A549 (cell line): ENCODE results near the gene NFASC. TPM values are rescaled to one million over a fixed set of nuclear protein-coding genes. Genes with fewer than 3 reads are reported as not detected.

Source experiments
- ATAC-seq, 2 experiments: fragments of 200-7000 bp in 1 of 2; fragments of >200 bp in 1 of 2; cut with Nextera tagmentation in 1 of 2; cut with Tn5 transposase in 1 of 2; 3 replicates each; pipeline versions ENCODE4 v1.8.0 to v1.9.1; 2018 to 2020; ENCODE audit warnings: mild to moderate bottlenecking in 1 of 2, moderate library complexity in 1 of 2
- CTCF ChIA-PET: fragments of 300-600 bp; sonication (Branson Sonifier 250); formaldehyde crosslinking; extraction: SDS; loops from one replicate; lab custom pipeline; 2021; ENCODE audit warnings: antibody characterized with exemption, inconsistent platforms; lab: Yijun Ruan, JAX
- POLR2A ChIA-PET: fragments of 350-600 bp; formaldehyde crosslinking; extraction: SDS; loops from one replicate; lab custom pipeline; 2021; ENCODE audit warnings: antibody characterized with exemption, inconsistent platforms; lab: Yijun Ruan, JAX
- DNase-seq, 2 experiments: peaks; one replicate each; pipeline versions ENCODE4 v3.0.0 to v3.0.0-alpha.2; 2011 to 2016; ENCODE audit warnings: low read depth in 1 of 2, low spot score in 1 of 2
- FAIRE-seq: peaks from 2 replicates; lab custom pipeline; 2011; peaks lifted over from hg19 to GRCh38; lab: Jason Lieb, UNC
- H3K27ac ChIP-seq, 2 experiments: fragments of >200 bp; sonication (Bioruptor Twin); formaldehyde crosslinking; 3 replicates each; pipeline ENCODE4 v1.5.1; 2016 to 2017
- H3K4me1 ChIP-seq: fragments of >200 bp; sonication (Bioruptor Twin); formaldehyde crosslinking; 3 replicates; pipeline ENCODE4 v1.6.1; 2016
- H3K4me2 ChIP-seq: fragments of >200 bp; sonication (Bioruptor Twin); formaldehyde crosslinking; 3 replicates; pipeline ENCODE4 v1.6.1; 2016
- H3K4me3 ChIP-seq: fragments of >200 bp; sonication (Bioruptor Twin); formaldehyde crosslinking; 3 replicates; pipeline ENCODE4 v1.5.1; 2016
- H3K9me3 ChIP-seq: fragments of >200 bp; sonication (Bioruptor Twin); formaldehyde crosslinking; 3 replicates; pipeline ENCODE4 v1.6.1; 2016
- BCL3 ChIP-seq: fragments of >200 bp; sonication (Bioruptor Twin); formaldehyde crosslinking; IDR thresholded peaks from 3 replicates; pipeline ENCODE4 v1.6.1; 2016
- CBX2 ChIP-seq: fragments of 200-600 bp; sonication (generic); IDR thresholded peaks from 2 replicates; pipeline ENCODE4 v1.6.1; 2016; ENCODE audit warnings: low read depth, mild to moderate bottlenecking, borderline replicate concordance
- CEBPB ChIP-seq, 2 experiments: fragments of >200 bp in 1 of 2; sonication (Bioruptor Twin) in 1 of 2; formaldehyde crosslinking in 1 of 2; IDR thresholded peaks; 2 replicates each; pipeline ENCODE4 v1.6.1; 2012 to 2016
- CHD2 ChIP-seq: fragments of 150-350 bp; IDR thresholded peaks from 2 replicates; pipeline ENCODE4 v1.6.1; 2014; ENCODE audit warnings: low read length; ENCODE audit not compliant: partially characterized antibody
- CHD4 ChIP-seq: fragments of 200-600 bp; sonication (generic); IDR thresholded peaks from 2 replicates; pipeline ENCODE4 v1.6.1; 2016; ENCODE audit warnings: antibody characterized with exemption, mild to moderate bottlenecking, borderline replicate concordance
- EHF ChIP-seq: fragments of 250-450 bp; sonication (Bioruptor Pico); IDR thresholded peaks from 2 replicates; pipeline ENCODE4 v1.5.0; 2020; ENCODE audit warnings: mild to moderate bottlenecking
- ELK1 ChIP-seq: fragments of 150-350 bp; IDR thresholded peaks from 2 replicates; pipeline ENCODE4 v1.6.1; 2014; ENCODE audit warnings: low read depth, mild to moderate bottlenecking, low read length
- ESRRA ChIP-seq: fragments of 150-350 bp; IDR thresholded peaks from 2 replicates; pipeline ENCODE4 v1.6.1; 2014; ENCODE audit warnings: mild to moderate bottlenecking, low read length, borderline replicate concordance
- HDAC2 ChIP-seq: fragments of 200-600 bp; sonication (generic); IDR thresholded peaks from 2 replicates; pipeline ENCODE4 v1.6.1; 2016
- HES2 ChIP-seq: fragments of >200 bp; sonication (Bioruptor Twin); formaldehyde crosslinking; IDR thresholded peaks from 2 replicates; pipeline ENCODE4 v1.6.1; 2016
- HEYL ChIP-seq: fragments of 250-450 bp; sonication (Bioruptor Pico); IDR thresholded peaks from 2 replicates; pipeline ENCODE4 v1.8.0; 2021; ENCODE audit warnings: mild to moderate bottlenecking, moderate library complexity
- HOXA7 ChIP-seq: fragments of 250-450 bp; sonication (Bioruptor Pico); IDR thresholded peaks from 2 replicates; pipeline ENCODE4 v1.5.0; 2020; ENCODE audit warnings: mild to moderate bottlenecking, moderate library complexity
- HOXB13 ChIP-seq: fragments of 250-450 bp; sonication (Bioruptor Pico); IDR thresholded peaks from 2 replicates; pipeline ENCODE4 v1.5.0; 2020; ENCODE audit warnings: low read depth, mild to moderate bottlenecking, moderate library complexity
- HOXB5 ChIP-seq: fragments of 250-450 bp; sonication (Bioruptor Pico); IDR thresholded peaks from 2 replicates; pipeline ENCODE4 v1.5.0; 2020; ENCODE audit warnings: mild to moderate bottlenecking, moderate library complexity
- KDM5A ChIP-seq: fragments of 200-600 bp; sonication (generic); IDR thresholded peaks from 2 replicates; pipeline ENCODE4 v1.6.1; 2016; ENCODE audit warnings: antibody characterized with exemption, mild to moderate bottlenecking
- MAFK ChIP-seq: fragments of 450-650 bp; IDR thresholded peaks from 2 replicates; pipeline ENCODE4 v1.6.1; 2014; ENCODE audit not compliant: partially characterized antibody
- MAZ ChIP-seq: fragments of 150-350 bp; IDR thresholded peaks from 2 replicates; pipeline ENCODE4 v1.6.1; 2014; ENCODE audit warnings: antibody characterized with exemption, low read depth, low read length, borderline replicate concordance
- MYC ChIP-seq: IDR thresholded peaks from 2 replicates; pipeline ENCODE4 v1.6.1; 2012; ENCODE audit warnings: mild to moderate bottlenecking, inconsistent platforms, low read length, improper control_type of control experiment, borderline replicate concordance
- NFE2L2 ChIP-seq: fragments of 150-350 bp; conservative IDR thresholded peaks from 2 replicates; pipeline ENCODE4 v1.6.1; 2014; ENCODE audit warnings: low read length
- PBX3 ChIP-seq: IDR thresholded peaks from 2 replicates; pipeline ENCODE4 v1.6.1; 2012
- RARB ChIP-seq: fragments of 250-450 bp; sonication (Bioruptor Pico); IDR thresholded peaks from 2 replicates; pipeline ENCODE4 v1.8.0; 2021; ENCODE audit warnings: mild to moderate bottlenecking, moderate library complexity
- RNF2 ChIP-seq: fragments of 200-600 bp; sonication (generic); IDR thresholded peaks from 2 replicates; pipeline ENCODE4 v1.6.1; 2016; ENCODE audit warnings: low read depth, mild to moderate bottlenecking, antibody characterized with exemption, moderate library complexity, borderline replicate concordance
- ZFP36 ChIP-seq: fragments of 450-650 bp; IDR thresholded peaks from 2 replicates; pipeline ENCODE4 v1.6.1; 2014; ENCODE audit warnings: borderline replicate concordance; ENCODE audit not compliant: partially characterized antibody
- WGBS: methylation state at CpG from one replicate; pipeline ENCODE4 v1.1.6; 2017; ENCODE audit errors: missing lambda C conversion rate; 5-methylcytosine and 5-hydroxymethylcytosine counted together
- polyA plus RNA-seq, 4 experiments: library from polyadenylated mRNA; depleted of rRNA in 3 of 4; stranded (reverse); fragments of >200 nt; fragmentation: RNase III in 1 of 4; extraction: RNeasy Plus Mini Kit Qiagen cat#74134 plus additional on column Dnase treatment in 1 of 4; gene quantifications; 2 replicates in 3 of 4; 3 replicates in 1 of 4; pipeline ENCODE4 v1.2.3, GENCODE V29; 2011 to 2017

Gene NFASC
- polyA plus RNA-seq, 2 of the 4 experiments (the other 2 are of a cell fraction), result 0.27 to 0.39 TPM

GRCh38 chr1:204967451-204967850 lies 96.8 kb downstream of the NFASC start:
- Histone ChIP-seq H3K9me3 (no peaks in the 10 kb centered on the region), H3K27ac (no peak overlapping the region), H3K4me2 (no peak overlapping the region), H3K4me3 (no peak overlapping the region), H3K4me1 (peaks cover 9% of the 10 kb centered on the region)
- FAIRE-seq, result no peak
- POLR2A ChIA-PET, result no interaction called here
- DNase-seq, result no peak
- no peak for TF ChIP-seq EHF (CRISPR knock-in tag)
- TF ChIP-seq RARB (CRISPR knock-in tag), result no peak
- TF ChIP-seq CHD2, result no peak
- no peak for TF ChIP-seq CEBPB (IDR thresholded peaks at IDR 0.05)
- TF ChIP-seq ELK1, result no peak
- TF ChIP-seq HOXB5 (CRISPR knock-in tag), result no peak
- TF ChIP-seq HDAC2, result no peak
- no peak for TF ChIP-seq HOXA7 (CRISPR knock-in tag)
- TF ChIP-seq RNF2, result no peak
- TF ChIP-seq CBX2, result no peak
- no peak for TF ChIP-seq BCL3
- no peak for ATAC-seq
- CTCF ChIA-PET, result interaction anchor here (1.1 to 4.9 kb wide), 8 partner anchors 8 to 358 kb away, joined by 3 to 43 read pairs (median 8); no protein-coding TSS in a partner anchor
- WGBS, result 33% methylated on average over 6 of the region's 6 CpGs

- no peak for DNase-seq
- CTCF ChIA-PET, result interaction anchor here (0.9 to 4.9 kb wide), 8 partner anchors 8 to 357 kb away, joined by 3 to 43 read pairs (median 6); no protein-coding TSS in a partner anchor
- Histone ChIP-seq H3K4me2 (no peak overlapping the region), H3K4me1 (peaks cover 12% of the 10 kb centered on the region), H3K27ac (no peak overlapping the region), H3K4me3 (no peak overlapping the region)
- TF ChIP-seq CHD4, result no peak
- TF ChIP-seq ZFP36, result no peak
- TF ChIP-seq HOXB5 (CRISPR knock-in tag), result no peak
- TF ChIP-seq MAZ, result no peak
- TF ChIP-seq MAFK, result no peak
- no peak for TF ChIP-seq CEBPB (IDR thresholded peaks at IDR 0.05)
- TF ChIP-seq, all 56 proteins: peak for 0
- FAIRE-seq (no peak), ATAC-seq (no peak)
- 63% methylated on average over 7 of the region's 10 CpGs for WGBS
- H3K9me3 ChIP-seq, result no peaks in the 10 kb centered on the region
- POLR2A ChIA-PET, result no interaction called here
These were observed 97.5 kb downstream of the NFASC start for GRCh38 chr1:204968135-204968534.

- Histone ChIP-seq H3K4me3 (no peak overlapping the region), H3K4me2 (no peak overlapping the region), H3K27ac (no peak overlapping the region), H3K4me1 (peaks cover 12% of the 10 kb centered on the region), H3K9me3 (no peaks in the 10 kb centered on the region)
- DNase-seq (no peak), FAIRE-seq (no peak), ATAC-seq (no peak)
- ChIA-PET POLR2A (no interaction called here), CTCF (interaction anchor here (0.9 to 4.9 kb wide), 4 partner anchors 12 to 162 kb away, joined by 3 to 22 read pairs (median 10); no protein-coding TSS in a partner anchor)
- 65% methylated on average over 16 of the region's 16 CpGs for WGBS
- TF ChIP-seq PBX3, result no peak
- TF ChIP-seq HEYL, result no peak
- no peak for TF ChIP-seq KDM5A
- no peak for TF ChIP-seq ELK1
- TF ChIP-seq ESRRA, result no peak
- no peak for TF ChIP-seq CEBPB (IDR thresholded peaks at IDR 0.05)
- TF ChIP-seq HES2, result no peak
- no peak for TF ChIP-seq NFE2L2
- TF ChIP-seq MYC, result no peak
- no peak for TF ChIP-seq HOXB13 (CRISPR knock-in tag)
- no peak for TF ChIP-seq BCL3
These were observed 98.3 kb downstream of the NFASC start for GRCh38 chr1:204968951-204969350.
